HCT116 (cell line): ENCODE data around the gene DDX18. TPM values are rescaled to one million over a fixed set of nuclear protein-coding genes. Genes with fewer than 3 reads are reported as not detected.
A peak's percentile ranks its signal among the peaks of the same experiment; 100 is the strongest.

Experiments used
- ATAC-seq: fragments of 200-7000 bp; cut with Tn5 transposase; 2 replicates; pipeline ENCODE4 v1.9.1; 2020; ENCODE audit warnings: mild to moderate bottlenecking, moderate library complexity
- BruUV-seq: library from RNA; stranded (reverse); fragments of 400-500 nt; replicated peaks from 2 replicates; lab custom pipeline; 2021; lab: Mats Ljungman, UMichigan
- CTCF ChIA-PET: fragments of 300-600 bp; sonication (Branson Sonifier 250); formaldehyde crosslinking; loops from one replicate; lab custom pipeline; 2021; ENCODE audit warnings: antibody characterized with exemption; lab: Charles Lee
- POLR2A ChIA-PET: fragments of 300-600, 350-600 bp; sonication (Branson Sonifier 250); formaldehyde crosslinking; loops from one replicate; lab custom pipeline; 2021; ENCODE audit warnings: antibody characterized with exemption; lab: Charles Lee
- RAD21 ChIA-PET, 2 experiments: fragments of 300-600 bp; sonication (Branson Sonifier 250); formaldehyde crosslinking; loops; one replicate each; lab custom pipeline; 2023; ENCODE audit warnings: low total read pairs in 2 of 2; ENCODE audit not compliant: uncharacterized antibody in 2 of 2, unreplicated experiment in 2 of 2, low non-redundant PET in 1 of 2; lab: Charles Lee
- DNase-seq: peaks from one replicate; pipeline ENCODE4 v3.0.0-alpha.2; 2010; ENCODE audit warnings: low read depth, low spot score
- H2AFZ ChIP-seq: fragments of 200-600 bp; shearing (Covaris generic), sonication (generic); 2 replicates; pipeline ENCODE4 v1.6.1; 2017; ENCODE audit warnings: low read depth, mixed run types, mixed read lengths, antibody characterized with exemption, low read length; ENCODE audit not compliant: poor library complexity, severe bottlenecking
- H3K27ac ChIP-seq: 2 replicates; pipeline ENCODE4 v1.5.1; 2012; ENCODE audit warnings: low read depth, low read length
- H3K27me3 ChIP-seq: fragments of 200-600 bp; sonication (generic); 2 replicates; pipeline ENCODE4 v1.6.1; 2016; ENCODE audit warnings: mixed run types, low read length, mixed read lengths; ENCODE audit not compliant: insufficient read depth
- H3K36me3 ChIP-seq, 2 experiments: fragments of 200-500 bp in 1 of 2; fragments of 200-600 bp in 1 of 2; sonication (Bioruptor generic) in 1 of 2; sonication (generic) in 1 of 2; 2 replicates each; pipeline versions ENCODE4 v1.5.1 to v1.6.1; 2014 to 2016; ENCODE audit warnings: low read length in 2 of 2, inconsistent platforms in 1 of 2, mixed read lengths in 1 of 2, mixed run types in 1 of 2; ENCODE audit not compliant: insufficient read depth in 2 of 2, control insufficient read depth in 1 of 2
- H3K4me1 ChIP-seq, 2 experiments: fragments of 200-600 bp in 1 of 2; sonication (generic) in 1 of 2; 2 replicates each; pipeline versions ENCODE4 v1.5.1 to v1.6.1; 2012 to 2017; ENCODE audit warnings: low read length in 2 of 2, inconsistent platforms in 1 of 2, mild to moderate bottlenecking in 1 of 2, mixed read lengths in 1 of 2, mixed run types in 1 of 2, moderate library complexity in 1 of 2; ENCODE audit not compliant: insufficient read depth in 2 of 2, control insufficient read depth in 1 of 2
- H3K4me2 ChIP-seq: fragments of 200-600 bp; sonication (generic); 2 replicates; pipeline ENCODE4 v1.6.1; 2017; ENCODE audit warnings: mixed run types, low read length, mixed read lengths
- H3K4me3 ChIP-seq, 2 experiments: fragments of 200-600 bp in 1 of 2; sonication (generic) in 1 of 2; replicated peaks in 1 of 2; 2 replicates each; pipeline ENCODE4 v1.5.1; 2011 to 2016; ENCODE audit warnings: low read length in 2 of 2, control low read depth in 1 of 2, low read depth in 1 of 2, mild to moderate bottlenecking in 1 of 2, mixed read lengths in 1 of 2, mixed run types in 1 of 2
- H3K79me2 ChIP-seq: fragments of 200-600 bp; sonication (generic); 2 replicates; pipeline ENCODE4 v1.6.1; 2017; ENCODE audit warnings: mild to moderate bottlenecking, mixed run types, low read length, moderate library complexity, mixed read lengths; ENCODE audit not compliant: insufficient read depth
- H3K9ac ChIP-seq: fragments of 200-600 bp; sonication (generic); 2 replicates; pipeline ENCODE4 v1.6.1; 2016; ENCODE audit warnings: low read length, mixed read lengths
- H3K9me2 ChIP-seq: fragments of 200-600 bp; sonication (generic), shearing (Covaris generic); 2 replicates; pipeline ENCODE4 v1.6.1; 2017; ENCODE audit warnings: mixed run types, mild to moderate bottlenecking, moderate library complexity; ENCODE audit not compliant: insufficient read depth
- H3K9me3 ChIP-seq, 2 experiments: fragments of 200-500 bp in 1 of 2; fragments of 200-600 bp in 1 of 2; sonication (Bioruptor generic) in 1 of 2; sonication (generic) in 1 of 2; 2 replicates each; pipeline ENCODE4 v1.6.1; 2014 to 2017; ENCODE audit warnings: low read length in 2 of 2, mixed read lengths in 2 of 2, inconsistent platforms in 1 of 2, low read depth in 1 of 2, mild to moderate bottlenecking in 1 of 2, mixed run types in 1 of 2, moderate library complexity in 1 of 2; ENCODE audit not compliant: control insufficient read depth in 1 of 2, insufficient read depth in 1 of 2
- H4K20me1 ChIP-seq: fragments of 200-600 bp; sonication (generic), shearing (Covaris generic); 2 replicates; pipeline ENCODE4 v1.6.1; 2017; ENCODE audit warnings: mixed run types, mild to moderate bottlenecking, moderate library complexity; ENCODE audit not compliant: insufficient read depth
- EGR1 ChIP-seq: IDR thresholded peaks from 2 replicates; pipeline ENCODE4 v1.6.1; 2012; ENCODE audit warnings: low read depth
- EZH2 ChIP-seq: fragments of 200-600 bp; sonication (generic); IDR thresholded peaks from 2 replicates; pipeline ENCODE4 v1.6.1; 2017; ENCODE audit warnings: antibody characterized with exemption, mixed run types
- EZH2phosphoT487 ChIP-seq: fragments of 200-600 bp; IDR thresholded peaks from 2 replicates; pipeline ENCODE4 v1.6.1; 2018; ENCODE audit warnings: antibody characterized with exemption, borderline replicate concordance
- FOSL1 ChIP-seq: IDR thresholded peaks from 2 replicates; pipeline ENCODE4 v1.6.1; 2012; ENCODE audit warnings: low read depth
- JUND ChIP-seq: IDR thresholded peaks from 2 replicates; pipeline ENCODE4 v1.6.1; 2012
- POLR2A ChIP-seq: IDR thresholded peaks from 2 replicates; pipeline ENCODE4 v1.7.0; 2011; ENCODE audit warnings: borderline replicate concordance; ENCODE audit not compliant: insufficient read depth, insufficient read length; ENCODE audit errors: extremely low read depth
- RAD21 ChIP-seq: IDR thresholded peaks from 2 replicates; pipeline ENCODE4 v1.6.1; 2012; ENCODE audit warnings: low read depth, mild to moderate bottlenecking
- SRF ChIP-seq: IDR thresholded peaks from 2 replicates; pipeline ENCODE4 v1.6.1; 2012; ENCODE audit warnings: low read depth
- intact Hi-C: fragments of 100-400 bp; cut with micrococcal nuclease; formaldehyde crosslinking; loops from 2 replicates; pipeline ENCODE4 v1.10.0; 2022
- total RNA-seq: library from RNA; stranded (reverse); gene quantifications from one replicate; pipeline ENCODE4 v1.2.1, GENCODE V29; 2021; ENCODE audit not compliant: unreplicated experiment
- TF ChIP-seq, protein P1 (sequence below), 3 experiments: fragments of 200-600 bp in 1 of 3; sonication (generic) in 1 of 3; IDR thresholded peaks in 2 of 3; conservative IDR thresholded peaks in 1 of 3; 2 replicates each; pipeline ENCODE4 v1.5.1; 2012 to 2017; ENCODE audit warnings: low read depth in 2 of 3, low read length in 2 of 3, antibody characterized with exemption in 1 of 3, borderline replicate concordance in 1 of 3, control low read depth in 1 of 3, mild to moderate bottlenecking in 1 of 3, mixed read lengths in 1 of 3, mixed run types in 1 of 3, moderate library complexity in 1 of 3; ENCODE audit not compliant: insufficient read depth in 1 of 3

Gene DDX18
- total RNA-seq, 1 experiment from 2014 or later: 99.7 TPM

DNA sequence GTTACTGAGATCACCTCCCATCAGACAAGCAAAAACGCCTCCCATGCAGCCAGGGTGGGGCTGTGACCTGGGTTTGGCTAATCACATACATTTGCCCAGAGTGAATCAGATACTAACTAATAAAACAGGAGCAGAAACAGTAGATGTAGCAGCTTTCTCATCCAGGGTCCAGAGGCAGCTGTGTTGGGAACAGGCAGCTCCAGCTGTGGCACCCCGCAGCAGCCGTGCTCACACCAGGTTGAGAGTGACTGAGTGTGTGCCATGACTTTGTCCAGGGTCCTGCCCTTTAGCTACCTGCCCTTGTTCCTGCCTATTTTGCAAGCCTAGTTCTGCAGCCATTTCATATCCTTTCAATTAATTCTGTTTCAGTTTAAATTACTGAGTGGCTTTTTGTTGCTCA, 20.5 kb downstream of the DDX18 start:
- intact Hi-C loops: loop anchor here (10.0 kb wide), 1 partner anchor 1030 kb away; no protein-coding TSS in a partner anchor
- H3K4me2 ChIP-seq: no peak overlapping the region
- H3K9me3 ChIP-seq: no peaks in the 10 kb centered on the region
- CTCF ChIA-PET: no interaction called here
- H3K4me3 ChIP-seq: no peak overlapping the region
- no peak for ATAC-seq
- H3K27me3 ChIP-seq: no peaks in the 10 kb centered on the region
- BruUV-seq: no TSS peak
- no peaks in the 10 kb centered on the region for H3K9me2 ChIP-seq
- POLR2A ChIA-PET: no interaction called here
- no peaks in the 10 kb centered on the region for H3K79me2 ChIP-seq
- H3K9ac ChIP-seq: no peak overlapping the region
- peaks cover 18 to 28% of the 10 kb centered on the region in 2 experiments; a peak in 3 of 4 replicates for H3K36me3 ChIP-seq
- H3K4me1 ChIP-seq: no peaks in the 10 kb centered on the region
- H3K27ac ChIP-seq: no peak overlapping the region
- TF ChIP-seq EZH2: no peak
- no peak for TF ChIP-seq FOSL1
- no peak for TF ChIP-seq EGR1
- RAD21 ChIA-PET: no interaction called here
- H4K20me1 ChIP-seq: no peaks in the 10 kb centered on the region
- no peak for DNase-seq
- H2AFZ ChIP-seq: no peak overlapping the region

- TF ChIP-seq RAD21 (0 out of 2 replicates have a peak, but pooled peaks have one; percentile 16), EZH2phosphoT487 (no peak), SRF (no peak), POLR2A (no peak), JUND (no peak)
- TF ChIP-seq, protein P1, sequence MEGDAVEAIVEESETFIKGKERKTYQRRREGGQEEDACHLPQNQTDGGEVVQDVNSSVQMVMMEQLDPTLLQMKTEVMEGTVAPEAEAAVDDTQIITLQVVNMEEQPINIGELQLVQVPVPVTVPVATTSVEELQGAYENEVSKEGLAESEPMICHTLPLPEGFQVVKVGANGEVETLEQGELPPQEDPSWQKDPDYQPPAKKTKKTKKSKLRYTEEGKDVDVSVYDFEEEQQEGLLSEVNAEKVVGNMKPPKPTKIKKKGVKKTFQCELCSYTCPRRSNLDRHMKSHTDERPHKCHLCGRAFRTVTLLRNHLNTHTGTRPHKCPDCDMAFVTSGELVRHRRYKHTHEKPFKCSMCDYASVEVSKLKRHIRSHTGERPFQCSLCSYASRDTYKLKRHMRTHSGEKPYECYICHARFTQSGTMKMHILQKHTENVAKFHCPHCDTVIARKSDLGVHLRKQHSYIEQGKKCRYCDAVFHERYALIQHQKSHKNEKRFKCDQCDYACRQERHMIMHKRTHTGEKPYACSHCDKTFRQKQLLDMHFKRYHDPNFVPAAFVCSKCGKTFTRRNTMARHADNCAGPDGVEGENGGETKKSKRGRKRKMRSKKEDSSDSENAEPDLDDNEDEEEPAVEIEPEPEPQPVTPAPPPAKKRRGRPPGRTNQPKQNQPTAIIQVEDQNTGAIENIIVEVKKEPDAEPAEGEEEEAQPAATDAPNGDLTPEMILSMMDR (IDR thresholded peaks at IDR 0.05 in 2 of 3, conservative IDR thresholded peaks at IDR 0.05 in 1 of 3; ENCODE audit: borderline replicate concordance in 1 of 3, insufficient read depth in 1 of 3, low read depth in 2 of 3, low read length in 2 of 3): peak; percentile 27 to 55 (median 50); a peak in 5 of 6 replicates
- Histone ChIP-seq H3K9me2 (no peaks in the 10 kb centered on the region), H3K4me3 (no peak overlapping the region), H3K4me2 (no peak overlapping the region), H3K36me3 (peaks cover 14 to 21% of the 10 kb centered on the region in 2 experiments; a peak in 3 of 4 replicates), H3K9ac (no peak overlapping the region), H3K9me3 (no peaks in the 10 kb centered on the region), H3K4me1 (no peaks in the 10 kb centered on the region), H4K20me1 (no peaks in the 10 kb centered on the region), H3K79me2 (no peaks in the 10 kb centered on the region), H3K27me3 (no peaks in the 10 kb centered on the region), H3K27ac (no peak overlapping the region), H2AFZ (no peak overlapping the region)
- no TSS peak for BruUV-seq
- ATAC-seq (peak; percentile 63), DNase-seq (no peak)
- intact Hi-C loops: loop anchor here (10.0 kb wide), 1 partner anchor 1029 kb away; no protein-coding TSS in a partner anchor
- POLR2A ChIA-PET: no interaction called here
- CTCF ChIA-PET: no interaction called here
- RAD21 ChIA-PET: no interaction called here
Measured at GRCh38 chr2:117835990-117836760, 21.7 kb downstream of the DDX18 start.
